Measurements from ENCODE around the gene NTS. TPM values are rescaled to one million over a fixed set of nuclear protein-coding genes. Genes with fewer than 3 reads are reported as not detected.

The NTS gene
- total and polyA plus RNA-seq, 11 donors: 0.07 to 0.79 (median 0.46) TPM; not detected in 7

- no peak for TF ChIP-seq POLR2A (IDR thresholded peaks at IDR 0.05)
- TF ChIP-seq CTCF (IDR thresholded peaks at IDR 0.05): peak; percentile 39 to 73 (median 58)
- 75 to 89% (median 80%) methylated on average over 1 of the region's 1 CpG for WGBS, 4 donors
- H3K27ac ChIP-seq: no peak overlapping the region
- H3K4me1 ChIP-seq: no peaks in the 10 kb centered on the region
- H3K36me3 ChIP-seq: no peaks in the 10 kb centered on the region
- H3K9me3 ChIP-seq: no peaks in the 10 kb centered on the region
- intact Hi-C loops (cut with DNase I): loop anchor here in 7 of 10 donors (2.0 to 10.0 kb wide), 5 partner anchors 452 to 1923 kb away; no protein-coding TSS in a partner anchor
- DNase-seq (no peak), ATAC-seq (no peak)
- H3K4me3 ChIP-seq: no peak overlapping the region
- H3K27me3 ChIP-seq: no peaks in the 10 kb centered on the region
These were observed 49.8 kb downstream of the NTS start for GRCh38 chr12:85923767-85924331.

- H3K27me3 ChIP-seq: no peaks in the 10 kb centered on the region
- H3K4me3 ChIP-seq: no peak overlapping the region
- no peak overlapping the region for H3K27ac ChIP-seq
- TF ChIP-seq CTCF (IDR thresholded peaks at IDR 0.05): no peak
- TF ChIP-seq POLR2A (IDR thresholded peaks at IDR 0.05): no peak
- DNase-seq (no peak), ATAC-seq (no peak)
- H3K36me3 ChIP-seq: no peaks in the 10 kb centered on the region
- intact Hi-C loops (cut with DNase I): loop anchor here in 3 of 10 donors (10.0 kb wide), 1 partner anchor 1918 kb away; no protein-coding TSS in a partner anchor
- no peaks in the 10 kb centered on the region for H3K9me3 ChIP-seq
- no peaks in the 10 kb centered on the region for H3K4me1 ChIP-seq
These were observed 53.1 kb downstream of the NTS start for GRCh38 chr12:85927166-85927565.

Other genes with a start within 250 kb of the NTS start
- gene RASSF9, start 37.9 kb upstream of the NTS start, total RNA-seq: 10 to 100 TPM in 2 of 9 donors, 1 to 10 TPM in 7; 3.1 to 11.5 (median 5.8) TPM
- gene RASSF9, start 37.9 kb upstream of the NTS start, polyA plus RNA-seq: 1 to 10 TPM in 1 of 2 donors, under 1 TPM in 1; 0.95 to 1.4 TPM